IMR-90 (cell line): ENCODE results near the gene CBY1. TPM values are rescaled to one million over a fixed set of nuclear protein-coding genes. Genes with fewer than 3 reads are reported as not detected.
"Not testable (repeated sequence)": the region's sequence is repeated elsewhere in the genome, so short reads cannot be mapped to it uniquely, and the experiment has no call there.

Experiments
- ATAC-seq: fragments of 200-7000 bp; cut with Tn5 transposase; 2 replicates; pipeline ENCODE4 v1.9.1; 2020; ENCODE audit warnings: low read depth, mild to moderate bottlenecking, moderate library complexity
- BruUV-seq: library from RNA; stranded (reverse); fragments of 400-500 nt; replicated peaks from 2 replicates; lab custom pipeline; 2021; lab: Mats Ljungman, UMichigan
- CTCF ChIA-PET: fragments of 300-600 bp; formaldehyde crosslinking; extraction: SDS; loops from one replicate; lab custom pipeline; 2021; ENCODE audit warnings: antibody characterized with exemption; lab: Yijun Ruan, JAX
- POLR2A ChIA-PET: fragments of 300-600 bp; sonication (Branson Sonifier 250); formaldehyde crosslinking; loops from one replicate; lab custom pipeline; 2022; ENCODE audit warnings: antibody characterized with exemption; ENCODE audit not compliant: unreplicated experiment; lab: Charles Lee
- DNase-seq: peaks from one replicate; pipeline ENCODE4 v3.0.0; 2013
- H2AFZ ChIP-seq: replicated peaks from 2 replicates; pipeline ENCODE3; 2013; ENCODE audit warnings: low read length, mild to moderate bottlenecking; ENCODE audit not compliant: poor library complexity
- H2AK5ac ChIP-seq: 2 replicates; pipeline ENCODE4 v1.6.1; 2013; ENCODE audit warnings: low read depth, low read length, inconsistent platforms
- H2AK9ac ChIP-seq: replicated peaks from 2 replicates; pipeline ENCODE3; 2013; ENCODE audit warnings: mild to moderate bottlenecking, low read depth, low read length, moderate library complexity; ENCODE audit not compliant: poor library complexity
- H2BK120ac ChIP-seq: 2 replicates; pipeline ENCODE4 v1.6.1; 2013; ENCODE audit warnings: low read depth, low read length, inconsistent platforms
- H2BK15ac ChIP-seq: 3 replicates; pipeline ENCODE4 v1.6.1; 2013; ENCODE audit warnings: low read depth, low read length, inconsistent platforms
- H2BK20ac ChIP-seq: 2 replicates; pipeline ENCODE4 v1.6.1; 2013; ENCODE audit warnings: low read depth, mild to moderate bottlenecking, inconsistent platforms, low read length, moderate library complexity
- H2BK5ac ChIP-seq: 2 replicates; pipeline ENCODE4 v1.6.1; 2013; ENCODE audit warnings: mild to moderate bottlenecking, low read depth, low read length, inconsistent platforms; ENCODE audit not compliant: poor library complexity, severe bottlenecking
- H3K14ac ChIP-seq: replicated peaks from 2 replicates; pipeline ENCODE4 v1.6.1; 2013; ENCODE audit warnings: low read depth, low read length, inconsistent platforms
- H3K18ac ChIP-seq: 2 replicates; pipeline ENCODE4 v1.6.1; 2013; ENCODE audit warnings: low read depth, low read length, control low read depth
- H3K23ac ChIP-seq: 2 replicates; pipeline ENCODE4 v1.6.1; 2013; ENCODE audit warnings: low read depth, low read length, inconsistent platforms
- H3K27ac ChIP-seq: 2 replicates; pipeline ENCODE4 v1.5.1; 2013; ENCODE audit warnings: mild to moderate bottlenecking, control low read depth, low read length; ENCODE audit not compliant: insufficient read depth
- H3K27me3 ChIP-seq: 2 replicates; pipeline ENCODE4 v1.6.1; 2013; ENCODE audit warnings: low read length; ENCODE audit not compliant: control insufficient read depth, insufficient read depth
- H3K36me3 ChIP-seq: 2 replicates; pipeline ENCODE4 v1.6.1; 2013; ENCODE audit warnings: low read length, mixed read lengths; ENCODE audit not compliant: control insufficient read depth, insufficient read depth
- H3K4ac ChIP-seq: 2 replicates; pipeline ENCODE4 v1.6.1; 2013; ENCODE audit warnings: low read depth, low read length, inconsistent platforms
- H3K4me1 ChIP-seq: 2 replicates; pipeline ENCODE4 v1.6.1; 2013; ENCODE audit warnings: low read length, mixed read lengths; ENCODE audit not compliant: control insufficient read depth, insufficient read depth
- H3K4me2 ChIP-seq: 2 replicates; pipeline ENCODE4 v1.6.1; 2013; ENCODE audit warnings: low read depth, mild to moderate bottlenecking, control low read depth, low read length, moderate library complexity
- H3K4me3 ChIP-seq: 2 replicates; pipeline ENCODE4 v1.5.1; 2013; ENCODE audit warnings: low read depth, mild to moderate bottlenecking, control low read depth, low read length, moderate library complexity; ENCODE audit not compliant: insufficient read depth
- H3K56ac ChIP-seq: 2 replicates; pipeline ENCODE4 v1.6.1; 2013; ENCODE audit warnings: low read length, inconsistent platforms; ENCODE audit not compliant: insufficient read depth; ENCODE audit errors: extremely low read depth
- H3K79me1 ChIP-seq, 2 experiments: 2 replicates each; pipeline ENCODE4 v1.6.1; 2013; ENCODE audit warnings: low read length in 2 of 2, inconsistent platforms in 1 of 2, low read depth in 1 of 2
- H3K9ac ChIP-seq: 2 replicates; pipeline ENCODE4 v1.6.1; 2013; ENCODE audit warnings: low read depth, low read length, control low read depth
- H3K9me1 ChIP-seq: 2 replicates; pipeline ENCODE4 v1.6.1; 2013; ENCODE audit warnings: low read length, inconsistent platforms; ENCODE audit not compliant: insufficient read depth
- H3K9me3 ChIP-seq: 2 replicates; pipeline ENCODE4 v1.6.1; 2013; ENCODE audit warnings: low read length; ENCODE audit not compliant: control insufficient read depth, insufficient read depth
- H4K20me1 ChIP-seq: 2 replicates; pipeline ENCODE4 v1.6.1; 2013; ENCODE audit warnings: low read length, inconsistent platforms; ENCODE audit not compliant: insufficient read depth
- H4K5ac ChIP-seq: 2 replicates; pipeline ENCODE4 v1.6.1; 2013; ENCODE audit warnings: mild to moderate bottlenecking, low read depth, low read length, control low read depth
- H4K8ac ChIP-seq, 2 experiments: 2 replicates each; pipeline ENCODE4 v1.6.1; 2013; ENCODE audit warnings: low read depth in 2 of 2, low read length in 2 of 2, control low read depth in 1 of 2, inconsistent platforms in 1 of 2
- H4K91ac ChIP-seq: 2 replicates; pipeline ENCODE4 v1.6.1; 2013; ENCODE audit warnings: low read depth, low read length, inconsistent platforms; ENCODE audit not compliant: insufficient read depth
- WGBS, 2 experiments: methylation state at CpG; one replicate each; pipeline versions ENCODE4 v1.1.5 to v1.1.7; 2013; ENCODE audit warnings: missing lambda C conversion rate in 2 of 2; ENCODE audit not compliant: insufficient read length in 1 of 2; ENCODE audit errors: extremely low coverage in 2 of 2; 5-methylcytosine and 5-hydroxymethylcytosine counted together
- dilution Hi-C: fragments of 300-500 bp; cut with HindIII; formaldehyde crosslinking; loops from one replicate; pipeline ENCODE4 v1.14.3; 2018; ENCODE audit warnings: low sequenced_read_pairs; ENCODE audit not compliant: unreplicated experiment
- in situ Hi-C: fragments of 300-500 bp; cut with MboI; formaldehyde crosslinking; loops from 3 replicates; pipeline ENCODE4 v1.14.3; 2019; ENCODE audit warnings: low sequenced_read_pairs, inconsistent platforms, mixed read lengths
- intact Hi-C: fragments of 100-400 bp; cut with micrococcal nuclease; formaldehyde crosslinking; loops from 2 replicates; pipeline ENCODE4 v1.10.0; 2022
- polyA plus RNA-seq, 3 experiments: library from polyadenylated mRNA; depleted of rRNA; stranded (reverse); fragments of >200 nt; gene quantifications; 2 replicates each; pipeline ENCODE4 v1.2.3, GENCODE V29; 2012; ENCODE audit warnings: low replicate concordance in 1 of 3
- total RNA-seq: library from RNA; depleted of rRNA; stranded (reverse); fragments of >200 nt; gene quantifications from 2 replicates; pipeline ENCODE4 v1.2.3, GENCODE V29; 2012

Gene CBY1
- total and polyA plus RNA-seq, 2 of the 4 experiments (the other 2 are of a cell fraction), result 13.8 to 30.0 TPM

DNA sequence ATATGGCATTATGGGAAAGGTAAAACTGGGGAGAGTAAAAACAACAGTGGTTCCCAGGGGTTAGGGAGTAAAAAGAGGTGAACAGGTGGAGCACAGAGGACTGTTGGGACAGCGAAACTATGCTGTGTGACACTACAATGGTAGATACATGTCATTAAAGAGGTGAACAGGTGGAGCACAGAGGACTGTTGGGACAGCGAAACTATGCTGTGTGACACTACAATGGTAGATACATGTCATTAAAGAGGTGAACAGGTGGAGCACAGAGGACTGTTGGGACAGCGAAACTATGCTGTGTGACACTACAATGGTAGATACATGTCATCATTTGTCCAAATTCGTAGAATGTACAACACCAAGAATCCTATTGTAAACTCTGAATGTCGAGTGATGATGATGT, 12.2 kb upstream of the CBY1 start:
- H3K9me1 ChIP-seq, H2AK5ac ChIP-seq, H3K4me3 ChIP-seq, BruUV-seq, H3K4me1 ChIP-seq, H3K56ac ChIP-seq, H3K27ac ChIP-seq, H4K91ac ChIP-seq, H2BK5ac ChIP-seq, H3K14ac ChIP-seq, H3K4me2 ChIP-seq, H2BK120ac ChIP-seq, H3K79me1 ChIP-seq, H3K9me3 ChIP-seq, H3K36me3 ChIP-seq, ATAC-seq, CTCF ChIA-PET, H3K23ac ChIP-seq, H3K9ac ChIP-seq, H4K5ac ChIP-seq, H2BK15ac ChIP-seq, H3K4ac ChIP-seq, POLR2A ChIA-PET, H4K8ac ChIP-seq, H2AFZ ChIP-seq, DNase-seq, dilution Hi-C loops, intact Hi-C loops, H3K18ac ChIP-seq, in situ Hi-C loops, H4K20me1 ChIP-seq, H2BK20ac ChIP-seq, H2AK9ac ChIP-seq, H3K27me3 ChIP-seq: not testable (repeated sequence)
- WGBS, 2 experiments, result no CpG with 5 or more reads among the region's 5 CpGs
